HepG2 (cell line): ENCODE measurements around the gene PIK3R1. TPM values are rescaled to one million over a fixed set of nuclear protein-coding genes. Genes with fewer than 3 reads are reported as not detected.

Source experiments
- ATM ChIP-seq: fragments of 450-650 bp; IDR thresholded peaks from 2 replicates; pipeline ENCODE4 v1.7.1; 2017; ENCODE audit warnings: mild to moderate bottlenecking, borderline replicate concordance
- HDAC1 ChIP-seq: sonication (generic); formaldehyde crosslinking; IDR thresholded peaks from 2 replicates; pipeline ENCODE4 v1.5.1; 2020; ENCODE audit warnings: mild to moderate bottlenecking, missing genetic modification reagents
- HMGXB4 ChIP-seq, 2 experiments: sonication (generic) in 1 of 2; formaldehyde crosslinking in 1 of 2; IDR thresholded peaks; 2 replicates each; pipeline versions ENCODE4 v1.4.0 to v1.6.1; 2018 to 2020; ENCODE audit warnings: missing genetic modification reagents in 2 of 2, borderline replicate concordance in 1 of 2, low read depth in 1 of 2, mild to moderate bottlenecking in 1 of 2, missing biosample characterization in 1 of 2
- NFE2 ChIP-seq: sonication (generic); formaldehyde crosslinking; IDR thresholded peaks from 2 replicates; pipeline ENCODE4 v1.4.0; 2020; ENCODE audit warnings: missing genetic modification reagents
- POLR2G ChIP-seq: fragments of 200-400 bp; formaldehyde crosslinking; IDR thresholded peaks from 2 replicates; pipeline ENCODE4 v1.6.1; 2018; ENCODE audit warnings: mild to moderate bottlenecking, low read depth, low read length, moderate library complexity
- SMARCE1 ChIP-seq: fragments of 450-650 bp; IDR thresholded peaks from 2 replicates; pipeline ENCODE4 v1.6.1; 2017; ENCODE audit warnings: borderline replicate concordance
- TFDP1 ChIP-seq: IDR thresholded peaks from 2 replicates; pipeline ENCODE4 v1.6.1; 2016; ENCODE audit warnings: missing compliant biosample characterization, missing genetic modification reagents, borderline replicate concordance
- ZBTB14 ChIP-seq: sonication (generic); formaldehyde crosslinking; IDR thresholded peaks from 2 replicates; pipeline ENCODE4 v1.4.0; 2020; ENCODE audit warnings: missing genetic modification reagents
- ZKSCAN1 ChIP-seq: fragments of 150-350 bp; IDR thresholded peaks from 2 replicates; pipeline ENCODE4 v1.6.1; 2014; ENCODE audit warnings: low read length
- ZKSCAN5 ChIP-seq: sonication (generic); formaldehyde crosslinking; IDR thresholded peaks from 2 replicates; pipeline ENCODE4 v1.5.1; 2020; ENCODE audit warnings: mild to moderate bottlenecking, missing genetic modification reagents
- ZNF44 ChIP-seq: sonication (generic); formaldehyde crosslinking; IDR thresholded peaks from 2 replicates; pipeline ENCODE4 v1.5.1; 2020; ENCODE audit warnings: mild to moderate bottlenecking, missing genetic modification reagents
- ZSCAN29 ChIP-seq: sonication (generic); formaldehyde crosslinking; conservative IDR thresholded peaks from 2 replicates; pipeline ENCODE4 v1.4.0; 2020; ENCODE audit warnings: mild to moderate bottlenecking, missing genetic modification reagents
- polyA plus RNA-seq, 8 experiments: library from polyadenylated mRNA; depleted of rRNA in 3 of 8; stranded (reverse) in 7 of 8; unstranded in 1 of 8; fragments of >200 nt; fragmentation: Illumina TruSeq in 4 of 8; extraction: Trizol in 4 of 8; gene quantifications; 2 replicates each; pipeline versions ENCODE4 v1.2.1 to v1.2.3, GENCODE V29; 2011 to 2016; ENCODE audit warnings: low read depth in 4 of 8, missing spikeins in 1 of 8, mixed read lengths in 1 of 8; ENCODE audit not compliant: insufficient read depth in 1 of 8
- total RNA-seq, 5 experiments: library from RNA; depleted of rRNA; stranded (reverse); fragments of >200 nt; fragmentation: Illumina TruSeq; extraction: Trizol; gene quantifications; 2 replicates each; pipeline ENCODE4 v1.2.3, GENCODE V29; 2016; ENCODE audit warnings: low read depth in 1 of 5

PIK3R1 gene
- total and polyA plus RNA-seq, 2 of the 13 experiments (the other 11 are each of a cell fraction or from before 2014, with no cell fraction given) = 8.4 to 21.3 TPM

- no peak for TF ChIP-seq TFDP1
- no peak for TF ChIP-seq NFE2 (CRISPR knock-in tag)
- no peak for TF ChIP-seq POLR2G
- TF ChIP-seq HMGXB4 (CRISPR knock-in tag; IDR thresholded peaks at IDR 0.05; ENCODE audit: borderline replicate concordance in 1 of 2, low read depth in 1 of 2) = no peak
- no peak for TF ChIP-seq HDAC1
- TF ChIP-seq SMARCE1 = no peak
- TF ChIP-seq ZBTB14 = no peak
- no peak for TF ChIP-seq ZKSCAN1
- no peak for TF ChIP-seq ZNF44 (CRISPR knock-in tag)
- TF ChIP-seq ZSCAN29 (CRISPR knock-in tag) = no peak
- no peak for TF ChIP-seq ATM
- no peak for TF ChIP-seq ZKSCAN5 (CRISPR knock-in tag)
- TF ChIP-seq, all 625 proteins: peak for 0
These were observed 54.3 kb downstream of the PIK3R1 start (continued) for GRCh38 chr5:68269820-68270219.
